WTC11 (cell line): Measurements from ENCODE around the gene STKLD1. TPM values are rescaled to one million over a fixed set of nuclear protein-coding genes. Genes with fewer than 3 reads are reported as not detected.

ENCODE experiments used
- ATAC-seq: fragments of 200-7000 bp; cut with Tn5 transposase; 2 replicates; pipeline ENCODE4 v1.10.0; 2021; ENCODE audit warnings: mild to moderate bottlenecking, moderate library complexity
- CTCF ChIA-PET: fragments of 300-600 bp; sonication (Branson Sonifier 250); formaldehyde crosslinking; loops from one replicate; lab custom pipeline; 2021; ENCODE audit warnings: antibody characterized with exemption; lab: Charles Lee
- POLR2A ChIA-PET: fragments of 350-600 bp; sonication (Branson Sonifier 250); formaldehyde crosslinking; loops from one replicate; lab custom pipeline; 2021; ENCODE audit warnings: antibody characterized with exemption; lab: Charles Lee
- DNase-seq: peaks from one replicate; pipeline ENCODE4 v3.0.0; 2021; ENCODE audit warnings: low spot score
- H3K27ac Mint-ChIP-seq: 2 replicates; pipeline ENCODE4 v1.8.0; 2021; ENCODE audit warnings: mixed read lengths
- H3K27me3 Mint-ChIP-seq: 2 replicates; pipeline ENCODE4 v1.8.0; 2021; ENCODE audit warnings: low read depth, mild to moderate bottlenecking, moderate library complexity, mixed read lengths
- H3K36me3 Mint-ChIP-seq: 2 replicates; pipeline ENCODE4 v1.8.0; 2021; ENCODE audit warnings: mixed read lengths
- H3K4me1 Mint-ChIP-seq: 2 replicates; pipeline ENCODE4 v1.8.0; 2022; ENCODE audit warnings: mixed read lengths
- H3K4me3 Mint-ChIP-seq: 2 replicates; pipeline ENCODE4 v1.8.0; 2021; ENCODE audit warnings: mild to moderate bottlenecking, moderate library complexity, mixed read lengths
- H3K9me3 Mint-ChIP-seq: 2 replicates; pipeline ENCODE4 v1.8.0; 2021; ENCODE audit warnings: mixed read lengths
- ATF6 ChIP-seq: sonication (generic); formaldehyde crosslinking; IDR thresholded peaks from 2 replicates; pipeline ENCODE4 v1.8.1; 2023; ENCODE audit warnings: mild to moderate bottlenecking, missing genetic modification reagents
- CDX4 ChIP-seq: fragments of 250-450 bp; sonication (Bioruptor Pico); IDR thresholded peaks from 2 replicates; pipeline ENCODE4 v1.9.0; 2021; ENCODE audit warnings: moderate library complexity, mild to moderate bottlenecking, inconsistent platforms, borderline replicate concordance
- CREB1 ChIP-seq: sonication (generic); formaldehyde crosslinking; IDR thresholded peaks from 2 replicates; pipeline ENCODE4 v1.8.0; 2023; ENCODE audit warnings: mild to moderate bottlenecking, missing genetic modification reagents
- CTCF ChIP-seq: fragments of 200-600 bp; IDR thresholded peaks from 2 replicates; pipeline ENCODE4 v1.8.0; 2022; ENCODE audit warnings: antibody characterized with exemption
- E2F1 ChIP-seq: sonication (generic); formaldehyde crosslinking; IDR thresholded peaks from 2 replicates; pipeline ENCODE4 v1.8.0; 2022; ENCODE audit warnings: mild to moderate bottlenecking, missing genetic modification reagents
- EMX1 ChIP-seq: fragments of 250-450 bp; sonication (Bioruptor Pico); IDR thresholded peaks from 2 replicates; pipeline ENCODE4 v1.8.0; 2021; ENCODE audit warnings: mild to moderate bottlenecking
- ERG ChIP-seq: fragments of 250-450 bp; sonication (Bioruptor Pico); IDR thresholded peaks from 2 replicates; pipeline ENCODE4 v1.8.0; 2021; ENCODE audit warnings: mild to moderate bottlenecking
- FOXK1 ChIP-seq: sonication (generic); formaldehyde crosslinking; IDR thresholded peaks from 2 replicates; pipeline ENCODE4 v1.8.0; 2022; ENCODE audit warnings: mild to moderate bottlenecking, moderate library complexity, missing genetic modification reagents
- GRHL2 ChIP-seq: fragments of 250-450 bp; sonication (Bioruptor Pico); IDR thresholded peaks from 2 replicates; pipeline ENCODE4 v1.8.0; 2022; ENCODE audit warnings: mild to moderate bottlenecking, moderate library complexity; ENCODE audit not compliant: insufficient replicate concordance, severe bottlenecking
- HMGA2 ChIP-seq: fragments of 250-450 bp; sonication (Bioruptor Pico); IDR thresholded peaks from 2 replicates; pipeline ENCODE4 v1.4.0; 2021; ENCODE audit warnings: mild to moderate bottlenecking, moderate library complexity
- MAX ChIP-seq: sonication (generic); formaldehyde crosslinking; IDR thresholded peaks from 2 replicates; pipeline ENCODE4 v1.8.0; 2022; ENCODE audit warnings: mild to moderate bottlenecking, missing genetic modification reagents
- MLX ChIP-seq: sonication (generic); formaldehyde crosslinking; IDR thresholded peaks from 2 replicates; pipeline ENCODE4 v1.8.1; 2023; ENCODE audit warnings: mild to moderate bottlenecking, missing genetic modification reagents, moderate library complexity
- MYBL2 ChIP-seq: sonication (generic); formaldehyde crosslinking; IDR thresholded peaks from 2 replicates; pipeline ENCODE4 v1.8.1; 2023; ENCODE audit warnings: mild to moderate bottlenecking, moderate library complexity, missing genetic modification reagents
- NR2C2 ChIP-seq: sonication (generic); formaldehyde crosslinking; IDR thresholded peaks from 2 replicates; pipeline ENCODE4 v1.8.0; 2022; ENCODE audit warnings: mild to moderate bottlenecking, missing genetic modification reagents
- NR3C1 ChIP-seq: sonication (generic); formaldehyde crosslinking; conservative IDR thresholded peaks from 2 replicates; pipeline ENCODE4 v1.8.1; 2023; ENCODE audit warnings: low read depth, mild to moderate bottlenecking, missing genetic modification reagents
- SMAD4 ChIP-seq: sonication (generic); formaldehyde crosslinking; IDR thresholded peaks from 2 replicates; pipeline ENCODE4 v1.8.0; 2022; ENCODE audit warnings: mild to moderate bottlenecking, missing genetic modification reagents
- SOX15 ChIP-seq: fragments of 250-450 bp; sonication (Bioruptor Pico); IDR thresholded peaks from 2 replicates; pipeline ENCODE4 v1.9.0; 2021; ENCODE audit warnings: mild to moderate bottlenecking
- ZBTB21 ChIP-seq: sonication (generic); formaldehyde crosslinking; IDR thresholded peaks from 2 replicates; pipeline ENCODE4 v1.8.1; 2023; ENCODE audit warnings: mild to moderate bottlenecking, missing genetic modification reagents, borderline replicate concordance
- ZNF121 ChIP-seq: sonication (generic); formaldehyde crosslinking; IDR thresholded peaks from 2 replicates; pipeline ENCODE4 v1.8.0; 2023; ENCODE audit warnings: missing genetic modification reagents
- ZNF138 ChIP-seq: sonication (generic); formaldehyde crosslinking; conservative IDR thresholded peaks from 2 replicates; pipeline ENCODE4 v1.8.1; 2022; ENCODE audit warnings: mild to moderate bottlenecking, moderate library complexity, missing genetic modification reagents
- ZNF232 ChIP-seq: sonication (generic); formaldehyde crosslinking; IDR thresholded peaks from 2 replicates; pipeline ENCODE4 v1.8.0; 2022; ENCODE audit warnings: mild to moderate bottlenecking, missing genetic modification reagents
- ZNF396 ChIP-seq: fragments of 250-450 bp; sonication (Bioruptor Pico); IDR thresholded peaks from 2 replicates; pipeline ENCODE4 v1.8.0; 2021; ENCODE audit warnings: mild to moderate bottlenecking, moderate library complexity, borderline replicate concordance
- total RNA-seq: library from RNA; stranded (reverse); gene quantifications from 3 replicates; pipeline ENCODE4 v1.2.3, GENCODE V29; 2021

The STKLD1 gene
- total RNA-seq, 1 experiment from 2014 or later, result 0.98 TPM

- TF ChIP-seq NR2C2 (no peak), CDX4 (CRISPR knock-in tag) (no peak), ZNF121 (CRISPR knock-in tag) (no peak), GRHL2 (CRISPR knock-in tag) (no peak), SMAD4 (CRISPR knock-in tag) (no peak), MYBL2 (CRISPR knock-in tag) (no peak), HMGA2 (CRISPR knock-in tag) (no peak)
Measured at GRCh38 chr9:133453651-133454050, 77.5 kb downstream of the STKLD1 start (continued).

- ATAC-seq (no peak), DNase-seq (no peak)
- Mint-ChIP-seq H3K9me3 (no peaks in the 10 kb centered on the region), H3K4me1 (peaks cover 10% of the 10 kb centered on the region), H3K4me3 (no peak overlapping the region), H3K36me3 (no peaks in the 10 kb centered on the region), H3K27ac (no peak overlapping the region), H3K27me3 (no peaks in the 10 kb centered on the region)
- ChIA-PET POLR2A (no interaction called here), CTCF (interaction anchor here (1.2 to 1.4 kb wide), 3 partner anchors 17 to 33 kb away, joined by 3 to 4 read pairs (median 4); no protein-coding TSS in a partner anchor)
- TF ChIP-seq CTCF, result no peak
- TF ChIP-seq NR3C1 (CRISPR knock-in tag), result no peak
- no peak for TF ChIP-seq ATF6 (CRISPR knock-in tag)
Measured at GRCh38 chr9:133454325-133454724, 78.2 kb downstream of the STKLD1 start.

- ChIA-PET POLR2A (no interaction called here), CTCF (interaction anchor here (1.1 to 3.0 kb wide), 4 partner anchors 11 to 57 kb away, joined by 3 to 15 read pairs (median 4); no protein-coding TSS in a partner anchor)
- no peak overlapping the region for H3K4me3 Mint-ChIP-seq
- no peaks in the 10 kb centered on the region for H3K9me3 Mint-ChIP-seq
- H3K27me3 Mint-ChIP-seq, result no peaks in the 10 kb centered on the region
- H3K27ac Mint-ChIP-seq, result no peak overlapping the region
- no peak for ATAC-seq
- DNase-seq, result no peak
- H3K36me3 Mint-ChIP-seq, result no peaks in the 10 kb centered on the region
- peaks cover 10% of the 10 kb centered on the region for H3K4me1 Mint-ChIP-seq
- no peak for TF ChIP-seq EMX1 (CRISPR knock-in tag)
- no peak for TF ChIP-seq SOX15
- TF ChIP-seq ERG (CRISPR knock-in tag), result no peak
- no peak for TF ChIP-seq ATF6 (CRISPR knock-in tag)
- TF ChIP-seq E2F1 (CRISPR knock-in tag), result no peak
- TF ChIP-seq MAX (CRISPR knock-in tag), result no peak
- TF ChIP-seq ZNF232 (CRISPR knock-in tag), result no peak
- no peak for TF ChIP-seq CREB1 (CRISPR knock-in tag)
- no peak for TF ChIP-seq ZBTB21 (CRISPR knock-in tag)
- no peak for TF ChIP-seq MLX (CRISPR knock-in tag)
- TF ChIP-seq CDX4 (CRISPR knock-in tag), result no peak
- TF ChIP-seq ZNF396 (CRISPR knock-in tag), result no peak
- no peak for TF ChIP-seq ZNF138 (CRISPR knock-in tag)
- no peak for TF ChIP-seq FOXK1 (CRISPR knock-in tag)
Measured at GRCh38 chr9:133454943-133455673, 78.9 kb downstream of the STKLD1 start.
